ENCODE results near the gene MYO15A.

The MYO15A gene

GRCh38 chr17:18218756-18219415 lies 110.3 kb downstream of the MYO15A start:
- TF ChIP-seq CTCF (IDR thresholded peaks at IDR 0.05) (no peak), ZFX (IDR thresholded peaks at IDR 0.05; ENCODE audit: borderline replicate concordance) (no peak)
- H3K27ac ChIP-seq = no peak overlapping the region

- H3K27ac ChIP-seq = no peak overlapping the region
- no peak for TF ChIP-seq ZFX (IDR thresholded peaks at IDR 0.05; ENCODE audit: borderline replicate concordance)
- TF ChIP-seq CTCF (IDR thresholded peaks at IDR 0.05) = no peak
These were observed 115.5 kb downstream of the MYO15A start for GRCh38 chr17:18224053-18224386.

GRCh38 chr17:18224387-18225120 lies 116.0 kb downstream of the MYO15A start:
- no peak for TF ChIP-seq ZFX (IDR thresholded peaks at IDR 0.05; ENCODE audit: borderline replicate concordance)
- H3K27ac ChIP-seq = no peak overlapping the region

- H3K27ac ChIP-seq = no peak within 1 kb of the TSS
- TF ChIP-seq CTCF (IDR thresholded peaks at IDR 0.05) (no peak), ZFX (IDR thresholded peaks at IDR 0.05; ENCODE audit: borderline replicate concordance) (no peak)
These were observed 116.6 kb downstream of the MYO15A start, which contains the start of gene LLGL1 for GRCh38 chr17:18225121-18225641. LLGL1 (plus strand) TSS chr17:18225635; CDS start chr17:18225683, 48 bp downstream.

- no peak overlapping the region for H3K27ac ChIP-seq
- TF ChIP-seq ZFX (IDR thresholded peaks at IDR 0.05; ENCODE audit: borderline replicate concordance) (no peak), CTCF (IDR thresholded peaks at IDR 0.05) (no peak)
These were observed 117.2 kb downstream of the MYO15A start for GRCh38 chr17:18225642-18226283.

- no peak overlapping the region for H3K27ac ChIP-seq
- no peak for TF ChIP-seq ZFX (IDR thresholded peaks at IDR 0.05; ENCODE audit: borderline replicate concordance)
- no peak for TF ChIP-seq CTCF (IDR thresholded peaks at IDR 0.05)
These were observed 117.9 kb downstream of the MYO15A start for GRCh38 chr17:18226284-18226945.

GRCh38 chr17:18227635-18228034 lies 119.1 kb downstream of the MYO15A start:
- TF ChIP-seq CTCF (IDR thresholded peaks at IDR 0.05) = no peak
- no peak for TF ChIP-seq ZFX (IDR thresholded peaks at IDR 0.05; ENCODE audit: borderline replicate concordance)
- H3K27ac ChIP-seq = no peak overlapping the region

All from 22Rv1 (cell line).